DMS 273 (cell line): ENCODE measurements around the gene TMEM272.
"Not testable (repeated sequence)": the region's sequence is repeated elsewhere in the genome, so short reads cannot be mapped to it uniquely, and the experiment has no call there.

Experiments used
- DNase-seq: peaks from one replicate; lab custom pipeline; 2025; ENCODE audit not compliant: unreplicated experiment; lab: John Stamatoyannopoulos, UW

Gene TMEM272

DNA sequence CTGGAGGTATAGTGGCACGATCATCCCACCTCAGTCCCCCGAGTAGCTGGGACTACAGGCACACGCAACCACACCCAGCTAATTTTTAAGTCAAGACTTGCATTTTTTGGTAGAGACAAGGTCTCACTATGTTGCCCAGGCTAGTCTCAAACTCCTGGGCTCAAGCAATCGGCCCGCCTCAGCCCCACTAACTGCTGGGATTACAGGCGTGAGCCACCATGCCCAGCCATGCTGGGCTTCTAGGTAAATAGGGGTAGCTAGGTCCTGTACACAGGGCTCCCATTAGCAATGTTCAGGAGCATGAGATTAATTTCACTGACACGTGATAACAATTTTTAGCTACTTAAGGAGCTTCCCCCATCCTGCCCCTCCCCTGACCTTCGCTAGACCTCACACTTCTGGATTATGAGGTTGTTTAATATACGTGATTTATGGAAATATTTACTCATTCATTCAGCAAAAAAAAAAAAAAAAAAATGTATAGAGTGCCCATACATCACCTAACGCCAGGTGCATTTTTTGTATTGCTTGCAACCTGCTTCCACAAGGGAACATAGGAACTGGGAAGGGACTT is 19.2 kb downstream of the TMEM272 start:
- DNase-seq, result no peak

DNA sequence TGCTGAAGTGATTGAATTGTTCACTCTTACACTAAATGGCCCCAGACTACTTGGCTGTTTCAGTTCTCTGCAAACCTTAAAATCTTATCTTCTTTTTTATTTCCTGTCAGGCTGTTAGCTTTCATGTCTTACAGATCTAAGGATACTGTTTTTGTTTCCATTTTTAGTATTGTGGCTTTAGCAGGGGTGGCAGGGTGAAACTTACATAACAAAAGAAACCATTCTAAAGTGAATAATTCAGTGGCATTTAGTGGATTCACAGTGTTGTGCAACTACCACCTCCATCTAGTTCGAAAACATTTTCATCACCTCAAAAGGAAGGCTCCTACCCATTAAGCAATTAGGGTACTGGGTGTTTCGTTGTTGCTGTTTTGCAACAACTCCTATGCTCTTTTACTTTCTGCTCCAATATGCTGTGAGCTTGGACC is 19.8 kb downstream of the TMEM272 start:
- no peak for DNase-seq

DNA sequence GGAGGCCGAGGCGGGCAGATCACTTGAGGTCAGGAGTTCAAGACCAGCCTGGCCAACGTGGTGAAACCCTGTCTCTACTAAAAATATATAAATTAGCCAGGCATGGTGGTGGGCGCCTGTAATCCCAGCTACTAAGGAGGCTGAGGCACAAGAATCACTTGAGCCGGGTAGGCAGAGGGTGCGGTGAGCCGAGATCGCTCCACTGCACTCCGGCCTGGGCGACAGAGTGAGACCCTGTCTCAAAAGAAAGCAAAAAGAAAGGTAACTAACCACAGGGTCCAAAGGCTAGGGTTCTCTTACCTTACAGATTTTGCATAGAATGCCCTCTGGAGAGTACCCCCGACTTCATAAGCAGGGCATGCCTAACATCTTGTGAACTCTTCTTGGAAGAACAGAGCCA is 20.3 kb downstream of the TMEM272 start:
- not testable (repeated sequence) for DNase-seq

DNA sequence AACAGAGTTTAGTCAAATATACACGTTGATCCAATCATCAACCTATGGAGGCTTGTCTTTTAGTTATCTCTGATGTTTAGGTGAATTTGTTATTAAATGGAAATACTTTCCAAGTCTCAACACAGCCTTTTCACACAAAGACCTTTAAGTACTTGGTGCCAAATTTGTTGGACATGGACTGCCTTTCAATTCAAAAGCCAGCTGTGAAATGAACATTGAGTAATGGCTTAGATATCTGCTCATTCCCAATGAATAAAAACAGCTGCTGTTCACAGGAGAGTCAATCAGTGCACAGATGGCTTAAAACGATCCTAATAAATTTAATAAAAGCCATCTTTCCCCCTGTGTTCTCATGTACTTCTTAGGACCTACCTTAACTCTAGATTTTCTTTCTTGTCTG is 21.1 kb downstream of the TMEM272 start:
- DNase-seq, result peak; percentile 47

DNA sequence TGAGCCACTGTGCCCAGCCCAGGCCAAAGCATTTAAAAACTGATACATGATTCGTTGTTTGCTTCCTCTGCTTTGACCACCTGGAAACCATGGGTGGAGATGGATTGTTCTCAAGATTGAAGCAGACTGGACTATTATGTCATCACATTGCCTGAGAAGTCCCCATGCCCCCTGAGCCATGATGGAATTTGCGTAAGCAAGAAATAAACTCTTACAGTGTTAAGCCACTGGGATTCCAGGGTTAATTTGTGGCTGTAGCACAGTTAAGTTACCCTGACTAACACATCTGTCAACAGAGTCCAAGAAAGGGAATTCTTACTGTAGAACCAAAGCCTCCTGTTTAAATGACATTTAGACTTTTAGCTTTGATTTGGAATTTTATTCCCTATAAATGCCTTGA is 21.6 kb downstream of the TMEM272 start:
- DNase-seq, result no peak

DNA sequence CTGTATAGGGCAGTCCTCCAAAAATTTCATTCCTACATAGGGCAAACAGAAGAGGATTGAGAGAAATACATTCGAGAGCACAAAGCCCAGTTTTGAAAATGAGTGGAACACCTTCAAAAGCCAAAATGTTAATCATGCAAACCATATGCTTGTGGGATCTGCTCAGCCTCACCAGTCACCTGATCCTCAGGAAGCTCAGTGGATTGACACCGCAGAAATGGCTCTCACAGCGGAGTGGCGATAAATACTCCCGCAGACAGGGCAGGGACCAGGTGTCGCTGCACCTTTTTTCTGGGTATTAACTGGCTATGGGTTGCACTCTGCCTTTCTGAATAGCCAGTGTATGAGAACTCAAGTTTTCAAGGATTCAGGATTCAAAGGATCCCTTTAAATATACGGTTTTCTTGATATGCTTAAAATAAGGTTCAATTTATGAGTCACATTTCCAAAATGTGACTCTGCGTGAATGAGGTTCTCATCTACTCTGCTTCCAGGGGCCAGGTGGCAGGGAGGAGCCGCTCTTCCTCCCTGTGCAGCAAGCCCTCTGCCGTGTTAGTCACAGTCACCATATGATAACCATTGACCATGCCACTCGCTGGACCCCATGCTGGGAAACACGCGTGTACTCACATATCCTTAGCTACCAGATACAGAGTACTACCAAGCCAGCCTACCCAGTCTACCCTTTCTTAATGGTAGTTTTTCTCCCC is 22.7 kb downstream of the TMEM272 start:
- DNase-seq, result peak; percentile 32

DNA sequence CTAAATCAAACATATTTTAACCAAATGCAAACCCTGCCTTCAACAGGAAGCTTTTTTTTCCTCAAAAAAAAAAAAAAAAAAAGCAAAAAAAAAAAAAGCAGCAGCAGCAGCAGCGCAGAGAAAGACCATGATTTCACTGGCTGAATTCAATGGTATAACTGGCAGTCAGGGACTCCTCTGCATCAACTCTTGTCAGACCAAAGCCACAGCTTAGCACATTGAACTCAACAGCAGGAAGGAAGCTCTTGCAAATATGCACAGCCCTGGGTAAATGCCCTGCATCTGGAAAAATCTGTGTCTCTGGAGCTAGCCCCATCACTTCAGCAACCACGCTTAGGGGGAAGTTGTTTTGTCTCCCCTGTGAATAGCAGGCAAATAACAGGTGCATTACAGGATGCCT is 23.4 kb downstream of the TMEM272 start:
- no peak for DNase-seq

DNA sequence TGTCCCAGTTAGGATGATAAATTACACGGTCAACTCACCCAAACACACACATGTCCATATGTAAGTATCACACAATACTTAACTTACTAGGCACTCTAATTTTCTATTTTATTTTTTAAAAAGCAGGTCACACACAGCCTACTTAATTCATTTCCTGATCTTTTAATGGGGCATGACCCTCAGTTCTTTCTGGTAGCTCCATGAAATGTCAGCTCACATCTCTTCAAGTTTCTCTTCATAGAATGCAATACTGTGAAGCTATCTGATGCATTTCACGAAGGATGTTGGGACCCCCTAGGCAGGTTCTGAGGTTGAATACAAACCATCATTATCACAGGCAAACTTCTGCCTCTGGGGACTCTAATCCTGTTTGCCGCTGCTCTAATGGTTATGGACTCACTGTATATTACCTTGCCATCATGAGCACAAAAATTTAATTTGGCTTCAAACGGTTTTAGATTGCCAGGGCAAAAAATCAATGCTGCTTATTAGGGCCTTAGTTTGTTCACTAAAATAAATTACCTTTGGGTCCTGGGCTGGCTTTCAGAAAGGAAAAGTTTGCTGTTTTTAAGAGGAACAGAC is 24.9 kb downstream of the TMEM272 start:
- no peak for DNase-seq

DNA sequence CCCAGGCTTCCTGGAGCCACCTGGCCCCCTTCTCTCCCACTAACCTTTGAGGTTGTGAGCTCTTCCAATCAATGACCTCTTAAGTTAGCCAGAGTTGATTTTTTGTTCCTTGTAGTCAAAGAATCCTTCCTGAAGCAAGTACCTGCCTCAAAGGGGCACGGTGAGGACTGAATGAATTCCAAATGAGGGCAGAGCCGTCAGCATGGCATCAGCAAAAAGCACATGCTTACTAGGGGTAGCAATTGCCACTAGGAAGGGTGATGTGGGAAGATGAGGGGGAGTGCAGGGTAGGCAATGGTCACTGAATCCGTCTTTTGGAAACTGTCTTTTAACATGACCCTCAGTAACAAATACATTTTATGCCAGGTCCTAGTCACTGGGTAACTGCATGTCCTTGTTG is 25.4 kb downstream of the TMEM272 start:
- no peak for DNase-seq

DNA sequence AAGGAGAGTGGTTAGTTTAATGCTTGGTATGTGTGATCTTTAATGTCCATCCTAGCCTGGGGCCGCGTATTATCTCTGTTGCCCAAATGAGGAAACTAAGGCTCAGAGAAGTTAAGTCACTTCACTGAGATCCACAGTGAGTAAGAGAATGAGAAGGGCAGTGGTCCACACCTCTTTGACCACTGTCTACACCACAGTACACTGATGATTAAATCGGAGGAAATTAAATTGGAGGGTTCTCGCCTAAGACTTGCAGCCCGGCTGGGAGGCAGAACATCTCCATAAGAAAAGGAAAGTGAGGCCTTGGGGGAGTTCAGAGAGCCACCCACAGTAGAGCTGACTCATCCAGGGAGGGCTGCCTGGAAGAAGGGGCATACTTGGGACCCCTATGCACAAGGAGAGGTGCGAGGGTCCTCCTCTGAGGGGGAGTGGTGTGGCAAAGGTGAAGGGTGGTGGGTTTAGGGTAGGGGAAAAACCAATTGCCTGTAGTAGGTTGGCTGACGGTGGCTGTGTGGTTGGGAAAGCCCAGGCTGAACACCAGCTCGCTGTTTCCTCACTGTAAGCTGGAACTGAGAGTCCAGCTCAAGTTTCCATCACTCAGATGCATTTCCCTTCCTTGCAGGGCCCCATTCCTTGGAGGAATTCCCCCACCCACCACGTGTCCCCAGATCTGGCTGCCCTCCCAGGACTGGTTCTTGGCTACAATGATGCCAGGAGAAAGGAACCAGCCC is 26.0 kb downstream of the TMEM272 start:
- DNase-seq, result no peak

DNA sequence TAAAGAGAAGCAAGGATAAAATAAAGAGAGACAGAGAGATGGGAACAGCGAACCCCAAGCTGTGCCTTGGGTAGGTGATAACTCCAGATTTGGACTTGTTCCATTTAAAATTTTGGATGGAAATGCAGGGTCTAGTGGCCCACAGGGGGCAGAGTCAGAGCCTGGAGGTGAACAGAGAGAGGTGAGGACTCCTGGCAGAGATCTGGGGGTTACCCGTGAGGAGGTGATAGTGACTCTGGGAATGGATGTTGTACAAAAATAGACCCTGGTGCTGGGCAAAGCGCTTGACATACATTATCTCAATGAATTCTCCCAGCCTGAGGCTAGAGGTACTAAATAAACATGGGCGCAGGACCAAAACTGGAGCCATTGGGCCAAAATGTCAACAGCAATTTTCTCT is 26.7 kb downstream of the TMEM272 start:
- no peak for DNase-seq

DNA sequence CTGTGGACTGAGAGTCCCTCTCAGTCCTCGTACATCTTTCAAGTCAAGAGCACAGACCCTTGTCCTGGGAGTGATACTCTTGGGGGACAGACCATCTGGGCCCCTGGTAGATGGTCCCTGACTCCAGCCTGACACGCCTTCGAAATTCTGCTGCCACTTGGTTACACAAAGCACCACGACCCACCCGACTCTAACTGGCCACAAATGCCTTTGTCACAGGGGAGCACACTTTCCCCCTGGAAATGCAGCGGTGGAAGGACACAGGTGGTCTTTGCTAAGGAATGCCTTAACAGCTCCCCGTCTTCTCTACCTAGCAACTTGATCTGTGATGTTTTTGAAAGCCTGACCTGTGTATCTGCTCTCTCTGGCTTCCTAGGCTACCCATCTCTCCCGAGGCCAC is 27.3 kb downstream of the TMEM272 start:
- no peak for DNase-seq

DNA sequence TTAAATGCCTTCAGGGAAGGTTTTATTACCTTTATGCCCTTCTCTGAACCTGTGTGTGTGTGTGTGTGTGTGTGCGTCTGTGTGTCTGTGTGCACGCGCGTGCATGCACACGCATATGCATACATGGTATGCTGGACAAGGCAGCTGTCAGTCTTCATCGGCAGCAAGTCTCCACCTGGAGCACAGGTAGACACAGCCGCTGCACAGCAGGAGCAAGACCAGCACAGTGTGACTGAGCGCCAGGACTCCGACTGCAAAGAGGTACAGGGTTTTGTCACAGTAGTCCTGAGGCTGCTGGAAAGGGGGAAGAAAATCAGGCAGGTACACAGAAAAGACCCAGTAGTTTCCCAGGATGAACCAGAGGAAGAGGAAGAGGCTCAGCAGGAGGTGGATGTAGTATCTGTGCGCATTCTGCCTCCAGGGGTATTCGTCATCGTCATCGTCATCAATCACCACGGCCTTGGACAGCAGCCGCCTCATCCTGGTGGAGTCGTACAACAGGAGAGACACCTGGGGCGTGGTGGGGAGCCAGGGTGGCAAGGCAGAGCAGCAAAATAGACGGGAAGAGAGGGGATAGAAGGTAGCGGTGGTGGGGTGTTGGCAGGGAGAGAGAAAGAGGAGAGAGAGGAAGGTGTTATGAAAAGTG is 28.2 kb downstream of the TMEM272 start:
- DNase-seq, result no peak

DNA sequence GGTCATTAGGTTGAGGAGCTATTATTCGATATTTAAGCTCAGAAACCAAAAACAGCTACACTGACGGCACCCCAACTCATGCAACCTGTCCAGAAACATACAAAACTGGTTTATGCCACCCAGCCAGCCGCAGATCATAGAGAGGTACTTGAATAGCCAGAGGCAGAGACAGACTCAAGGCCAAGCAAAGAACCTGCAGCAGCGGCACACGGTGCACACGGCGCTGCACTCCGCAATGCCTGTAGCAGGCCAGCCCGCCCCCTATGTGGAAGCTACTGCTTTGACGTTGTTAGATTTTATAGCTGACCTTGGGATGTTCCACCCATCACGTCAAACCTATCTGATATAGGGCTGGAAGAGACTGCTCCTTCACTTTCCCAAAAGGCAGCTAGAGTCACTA is 29.1 kb downstream of the TMEM272 start:
- DNase-seq, result no peak

DNA sequence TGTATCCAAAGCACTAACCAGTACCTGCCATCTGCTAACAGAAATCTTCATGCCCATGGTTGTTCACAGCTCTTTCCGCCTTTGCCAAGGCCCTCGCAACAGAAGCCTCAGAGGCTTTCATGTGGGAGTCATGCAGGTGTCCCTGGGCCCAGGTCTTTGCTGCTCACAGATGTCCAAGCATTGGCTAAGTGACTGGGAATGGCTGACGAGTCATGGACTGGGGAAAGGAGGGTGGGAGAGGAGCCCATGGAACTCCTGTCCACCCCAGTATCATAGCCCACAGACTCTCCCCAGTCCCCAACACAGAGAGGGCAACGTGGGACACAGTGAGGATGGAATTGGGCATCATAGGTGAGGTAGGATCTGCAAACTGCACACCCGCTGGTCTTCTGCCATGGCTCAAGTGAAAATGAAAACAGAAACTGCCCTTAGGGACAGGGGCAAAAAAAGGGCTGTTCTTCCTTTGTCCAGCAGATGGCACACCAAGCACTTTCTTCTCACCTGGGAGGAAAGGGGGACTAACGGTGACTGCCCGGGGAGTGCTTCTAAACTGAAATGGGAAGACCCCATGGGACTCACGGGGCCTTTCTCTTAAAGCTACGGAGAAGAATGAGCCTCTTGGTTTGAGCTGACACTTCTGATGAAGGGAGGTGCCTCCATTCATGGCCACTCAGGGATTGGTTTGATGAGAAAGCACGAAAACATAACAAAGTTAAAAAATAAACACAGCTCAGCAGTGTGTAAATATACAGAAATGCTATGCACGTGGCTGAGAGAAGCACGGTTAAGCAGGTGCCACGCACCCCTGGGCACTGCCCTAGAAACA is 29.9 kb downstream of the TMEM272 start:
- DNase-seq, result peak; percentile 81

DNA sequence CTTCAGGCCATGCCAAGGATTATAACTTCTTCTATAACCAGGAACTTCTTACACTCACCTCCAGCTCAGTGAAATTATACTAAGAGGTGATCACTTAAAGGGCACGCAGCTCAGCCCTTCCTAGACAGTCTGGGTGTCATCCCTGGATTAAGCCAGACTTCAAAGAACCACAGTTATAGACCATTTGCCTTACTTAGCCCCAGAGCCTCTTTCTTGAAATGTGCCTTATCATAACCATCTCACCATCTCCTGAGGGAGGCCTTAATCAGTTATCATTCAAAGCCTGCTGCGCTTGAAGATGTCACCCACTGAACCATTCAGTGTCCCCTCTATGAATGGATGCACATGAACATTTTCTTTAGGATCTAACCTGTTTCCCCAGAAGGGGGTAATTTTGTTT is 30.9 kb downstream of the TMEM272 start:
- no peak for DNase-seq

DNA sequence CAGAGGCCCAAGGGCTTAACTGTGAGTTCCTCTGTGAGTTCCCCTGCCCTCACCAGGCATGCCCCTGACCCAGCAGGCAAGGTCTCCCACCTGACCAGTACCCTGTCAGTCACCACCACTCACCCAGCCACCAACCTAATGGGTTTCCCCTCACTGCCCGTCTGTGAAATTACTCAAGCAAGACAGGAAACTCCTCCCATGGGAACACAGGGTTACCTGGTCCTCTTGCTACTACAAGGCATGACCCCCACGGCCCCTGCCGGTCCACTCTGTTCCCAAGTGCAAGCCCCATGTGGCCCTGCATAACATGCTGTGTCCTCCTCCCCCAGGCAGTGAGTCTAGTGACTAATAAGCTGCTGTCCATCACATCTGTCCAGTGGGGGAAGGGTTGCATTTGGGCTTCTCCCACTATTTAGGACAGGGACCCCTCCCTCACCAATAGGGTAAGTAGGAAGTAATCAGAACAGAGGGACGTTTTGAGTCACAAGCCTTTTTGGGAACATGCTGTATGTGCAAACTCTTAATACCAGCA is 33.0 kb downstream of the TMEM272 start:
- DNase-seq, result no peak

DNA sequence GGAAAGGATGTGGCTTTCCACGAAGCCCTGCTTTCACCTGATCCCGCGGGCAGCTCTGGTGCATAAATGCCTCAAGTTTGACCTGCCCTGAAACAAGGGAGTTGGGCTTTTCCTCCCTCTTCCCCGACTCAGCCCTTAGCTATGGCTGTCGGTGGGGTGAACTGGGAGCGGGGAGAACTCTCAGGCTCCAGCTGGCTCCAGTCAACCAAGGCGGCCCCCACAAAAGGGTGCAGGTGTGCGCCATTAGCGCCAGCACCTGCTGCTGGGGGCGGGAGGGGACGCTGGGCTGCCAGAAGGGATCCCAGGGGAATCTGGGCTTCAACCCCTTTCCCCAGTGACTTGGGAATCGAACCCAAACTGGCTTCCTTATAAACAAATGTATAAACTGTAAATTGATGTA is 33.9 kb downstream of the TMEM272 start:
- DNase-seq, result no peak

DNA sequence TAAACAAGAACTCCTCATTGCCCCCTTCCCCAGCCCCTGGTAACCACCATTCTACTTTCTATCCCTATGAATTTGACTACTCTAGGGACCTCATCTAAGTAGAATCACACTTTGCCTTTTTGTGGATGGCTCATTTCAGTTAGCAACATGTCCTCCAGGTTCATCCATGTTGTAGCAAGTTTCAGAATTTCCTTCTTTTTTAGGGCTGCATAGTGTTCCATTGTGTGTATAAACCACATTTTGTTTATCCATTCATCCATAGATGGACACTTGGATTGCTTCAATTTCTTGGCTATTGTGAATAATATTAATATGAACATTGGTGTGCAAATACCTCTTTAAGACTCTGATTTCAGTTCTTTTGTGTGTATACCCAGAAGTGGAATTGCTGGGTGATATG is 36.2 kb downstream of the TMEM272 start:
- DNase-seq, result no peak

DNA sequence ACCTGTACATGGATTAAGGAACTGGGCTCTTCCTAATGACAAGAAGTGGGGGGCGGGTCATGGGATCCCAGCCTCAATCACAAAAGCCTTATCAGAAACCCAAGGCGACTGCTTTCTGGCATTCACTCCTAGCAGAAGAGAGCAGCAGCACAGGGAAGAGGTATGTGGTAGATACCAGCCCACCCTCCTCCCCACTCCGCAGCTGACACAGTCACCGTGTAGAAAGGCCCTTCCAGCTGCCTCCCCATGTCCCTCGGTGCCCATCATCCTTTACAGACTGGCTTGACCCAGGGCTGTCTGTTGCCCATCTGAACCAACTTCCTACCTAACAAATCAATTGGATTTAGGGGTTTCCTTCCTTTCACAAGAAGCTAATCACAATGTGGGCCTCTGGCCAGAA is 37.9 kb downstream of the TMEM272 start:
- DNase-seq, result no peak
